C4-2B (cell line): Measurements from ENCODE around the gene LCP2.

ENCODE experiments used
- CTCF ChIP-seq: fragments of 450-650 bp; conservative IDR thresholded peaks from 2 replicates; pipeline ENCODE4 v1.5.1; 2017; ENCODE audit warnings: mild to moderate bottlenecking
- ZFX ChIP-seq: fragments of 450-650 bp; IDR thresholded peaks from 2 replicates; pipeline ENCODE4 v1.6.1; 2017

DNA sequence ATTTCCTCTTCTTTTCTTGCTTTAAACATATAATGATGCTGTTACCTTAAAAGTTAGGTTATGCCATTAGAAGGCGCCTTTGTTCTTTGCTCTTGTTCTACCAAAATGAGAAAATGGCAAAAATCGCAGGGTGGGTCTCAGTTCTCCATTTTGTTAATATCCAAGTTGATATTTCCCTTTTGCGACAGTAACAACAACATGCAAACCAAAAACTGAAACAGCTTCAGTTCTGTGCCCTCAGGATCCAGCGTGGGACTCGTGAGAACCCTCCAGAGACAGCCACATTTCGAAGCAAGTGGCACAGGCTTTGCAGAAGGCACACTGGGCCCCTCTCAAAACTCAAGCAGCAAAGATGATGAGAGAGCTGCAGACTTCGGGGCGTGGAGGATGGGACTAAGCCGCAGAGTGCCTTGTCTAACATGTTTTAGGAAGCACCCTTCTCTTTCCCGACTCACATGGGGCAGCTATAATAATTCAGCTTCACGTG is 33.0 kb upstream of the LCP2 start:
- no peak for TF ChIP-seq CTCF
- no peak for TF ChIP-seq ZFX
